NCI-H2227 (cell line): ENCODE results near the gene ABCC12.

Experiments used
- DNase-seq: peaks from one replicate; lab custom pipeline; 2025; ENCODE audit not compliant: unreplicated experiment; lab: John Stamatoyannopoulos, UW

ABCC12 gene

GRCh38 chr16:48106446-48106845 is 49.3 kb downstream of the ABCC12 start:
- no peak for DNase-seq
